ENCODE results near the gene KRT74.
"Not testable (repeated sequence)": the region's sequence is repeated elsewhere in the genome, so short reads cannot be mapped to it uniquely, and the experiment has no call there.

The KRT74 gene

DNA sequence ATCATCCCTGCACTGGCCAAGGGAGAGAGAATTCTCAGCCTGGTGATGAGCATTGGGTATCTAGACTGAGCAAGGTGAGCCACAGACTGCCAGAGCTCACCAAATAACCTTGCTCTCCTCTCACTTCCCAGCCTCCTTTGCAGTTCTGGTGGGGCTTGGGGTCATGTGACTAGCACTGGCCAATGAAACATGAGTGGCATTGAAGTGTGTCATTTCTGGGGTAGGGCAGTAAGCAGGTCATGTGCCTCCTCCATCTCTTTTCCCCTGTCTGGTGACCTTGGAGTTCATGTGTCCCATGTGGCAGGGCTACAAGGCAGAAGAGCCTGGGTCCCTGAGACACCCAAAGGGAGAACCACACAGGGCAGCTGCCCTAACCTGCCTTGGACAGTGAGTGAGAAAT lies 31.2 kb upstream of the KRT74 start:
- DNase-seq (ENCODE audit: extremely low spot score, insufficient read length, low read depth) (no peak), FAIRE-seq (no peak)

DNA sequence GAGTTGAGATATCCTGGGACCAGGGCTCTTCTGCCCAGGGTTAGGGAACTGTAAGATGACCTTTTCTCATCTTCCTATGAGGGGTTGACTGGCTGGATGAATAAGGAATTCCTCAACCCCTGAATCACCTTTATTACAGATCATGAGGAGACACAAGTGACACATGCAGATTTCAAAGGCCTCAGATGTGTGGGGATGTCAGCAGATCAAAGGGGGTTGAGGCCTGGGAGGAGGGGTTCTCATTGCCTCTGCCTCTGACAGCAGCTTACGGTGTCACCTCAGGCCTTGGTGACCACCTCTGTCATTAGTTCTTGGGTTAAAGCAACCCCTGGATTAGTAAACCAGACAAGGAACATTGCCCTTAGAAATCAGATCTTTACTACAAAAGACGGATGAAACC lies 29.7 kb upstream of the KRT74 start:
- DNase-seq (ENCODE audit: extremely low spot score, insufficient read length, low read depth) (no peak), FAIRE-seq (no peak)

DNA sequence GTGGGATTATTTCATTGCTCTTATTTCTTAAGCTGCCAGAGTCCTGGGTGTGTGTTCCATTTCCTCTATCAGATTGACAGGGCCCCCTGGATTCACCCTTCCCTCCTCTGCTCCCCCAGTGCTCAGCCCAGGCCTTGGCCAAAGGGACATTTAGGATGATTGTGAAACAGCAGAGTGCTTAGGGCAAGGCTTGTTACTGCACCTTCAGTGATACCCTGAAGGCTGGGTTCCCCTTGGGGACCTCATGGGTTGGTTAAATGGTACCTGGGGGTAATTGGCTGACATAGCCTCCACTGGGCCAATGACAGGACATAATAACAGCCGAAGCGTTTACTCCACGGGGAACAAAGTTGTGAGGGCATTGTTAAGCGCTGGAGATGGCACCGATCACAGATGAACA lies 28.9 kb upstream of the KRT74 start:
- FAIRE-seq (no peak), DNase-seq (ENCODE audit: extremely low spot score, insufficient read length, low read depth) (no peak)

DNA sequence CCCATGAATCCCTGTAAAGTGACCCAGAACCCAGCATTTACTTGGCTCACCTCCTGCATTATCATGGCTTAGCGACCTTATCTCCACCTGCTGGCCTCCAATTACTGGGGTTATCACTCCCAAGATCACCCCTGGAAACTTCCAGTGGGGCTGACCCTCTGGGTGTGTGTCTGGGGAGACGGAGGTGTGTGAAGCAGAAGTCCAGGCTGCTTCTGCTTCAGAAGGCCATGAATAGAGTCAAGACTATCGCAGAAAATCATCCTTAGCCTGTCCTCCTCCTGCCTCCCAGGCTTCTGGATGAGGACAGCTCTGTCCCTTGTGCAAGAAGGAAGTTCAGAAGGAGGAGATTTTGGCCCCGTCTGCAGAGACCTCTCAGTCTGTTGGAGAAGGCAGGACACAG lies 28.0 kb upstream of the KRT74 start:
- FAIRE-seq (no peak), DNase-seq (ENCODE audit: extremely low spot score, insufficient read length, low read depth) (no peak)

DNA sequence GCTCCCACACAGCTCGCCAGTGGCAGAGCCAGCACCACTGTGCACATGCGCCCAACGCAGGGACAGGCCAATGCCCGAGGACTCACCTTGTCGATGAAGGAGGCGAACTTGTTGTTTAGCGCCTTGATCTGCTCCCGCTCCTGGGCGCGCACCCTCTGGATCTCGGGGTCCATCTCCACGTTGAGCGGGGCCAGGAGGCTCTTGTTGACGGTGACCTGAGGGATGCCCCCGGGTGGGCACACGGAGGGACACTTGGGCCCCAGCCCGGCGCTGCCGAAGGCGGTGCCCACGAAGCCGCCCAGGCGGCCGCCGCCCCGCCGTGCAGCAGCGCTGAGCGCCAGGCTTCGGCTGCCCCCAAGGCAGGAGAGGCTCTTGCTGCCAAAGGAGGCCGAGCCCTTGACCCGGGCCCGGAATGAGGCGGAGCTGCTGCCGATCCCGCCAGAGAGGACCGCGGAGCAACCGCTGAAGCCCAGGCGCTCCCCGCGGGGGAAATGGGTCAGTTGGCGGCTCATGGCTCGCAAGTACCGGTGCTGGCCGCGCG lies 27.4 kb upstream of the KRT74 start, which contains the start of gene KRT72:
TSS of gene KRT72 (minus strand) at position 523 of the 541 bp plus-strand sequence. CDS start at position 512, 11 bp downstream.
- FAIRE-seq (no peak), DNase-seq (ENCODE audit: extremely low spot score, insufficient read length, low read depth) (no peak)

DNA sequence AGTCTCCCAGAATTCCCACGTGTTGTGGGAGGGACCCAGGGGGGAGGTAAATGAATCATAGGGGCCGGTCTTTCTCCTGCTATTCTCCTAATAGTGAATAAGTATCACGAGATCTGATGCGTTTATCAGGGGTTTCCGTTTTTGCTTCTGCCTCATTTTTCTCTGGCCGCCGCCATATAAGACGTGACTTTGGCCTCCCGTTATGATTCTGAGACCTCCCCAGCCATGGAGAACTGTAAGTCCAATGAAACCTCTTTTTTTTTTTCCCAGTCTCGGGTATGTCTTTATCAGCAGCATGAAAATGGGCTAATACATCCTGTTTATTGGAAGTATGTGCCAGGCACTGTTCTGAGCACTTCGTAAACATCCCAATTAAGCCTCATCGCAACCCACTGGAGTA lies 26.8 kb upstream of the KRT74 start:
- FAIRE-seq (no peak), DNase-seq (ENCODE audit: extremely low spot score, insufficient read length, low read depth) (no peak)

DNA sequence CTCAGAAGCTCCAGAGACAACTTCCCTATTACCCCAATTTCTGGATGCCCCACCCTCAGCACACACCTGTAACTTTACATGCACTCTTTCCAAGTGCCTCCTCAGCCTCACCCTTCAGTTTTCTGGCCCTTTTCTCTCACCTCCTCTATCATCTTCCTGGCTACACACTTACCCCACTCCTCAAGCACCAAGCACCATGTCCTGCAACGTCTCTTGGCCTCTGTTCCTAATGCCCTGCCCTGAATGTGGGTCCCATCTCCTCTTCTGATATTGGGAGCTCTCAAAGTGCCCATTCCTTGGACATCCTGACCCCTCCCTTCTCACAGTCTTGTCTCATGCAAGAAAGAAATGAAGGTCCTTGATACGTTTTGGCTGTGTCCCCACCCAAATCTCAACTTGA lies 26.4 kb upstream of the KRT74 start:
- DNase-seq (ENCODE audit: extremely low spot score, insufficient read length, low read depth) = no peak
- no peak for FAIRE-seq

DNA sequence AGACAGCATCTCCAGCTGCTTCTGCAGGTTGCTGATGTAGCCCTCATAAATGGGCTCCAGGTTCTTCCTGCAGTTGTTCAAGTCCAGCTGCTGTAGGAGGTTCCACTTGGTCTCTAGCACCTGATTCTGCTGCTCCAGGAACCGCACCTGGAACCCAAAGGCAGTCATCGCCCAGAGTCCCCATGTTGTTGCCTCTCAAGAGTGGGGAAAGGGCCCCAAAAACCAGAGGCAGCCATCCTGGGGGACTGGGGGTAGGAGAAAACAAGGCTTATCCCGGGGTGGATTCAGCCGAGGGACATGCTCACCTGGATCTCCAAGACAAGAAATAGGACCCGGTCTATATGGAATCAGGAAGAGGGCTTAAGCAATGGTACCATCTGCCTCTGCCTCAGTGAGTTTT lies 25.3 kb upstream of the KRT74 start:
- DNase-seq (ENCODE audit: extremely low spot score, insufficient read length, low read depth) (no peak), FAIRE-seq (no peak)

DNA sequence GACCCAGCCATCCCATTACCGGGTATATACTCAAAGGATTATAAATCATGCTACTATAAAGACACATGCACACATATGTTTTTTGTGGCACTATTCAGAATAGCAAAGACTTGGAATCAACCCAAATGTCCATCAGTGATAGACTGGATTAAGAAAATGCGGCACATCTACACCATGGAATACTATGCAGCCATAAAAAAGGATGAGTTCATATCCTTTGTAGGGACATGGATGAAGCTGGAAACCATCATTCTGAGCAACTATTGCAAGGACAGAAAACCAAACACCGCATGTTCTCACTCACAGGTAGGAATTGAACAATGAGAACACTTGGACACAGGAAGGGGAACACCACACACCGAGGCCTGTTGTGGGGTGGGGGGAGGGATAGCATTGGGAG lies 20.6 kb upstream of the KRT74 start:
- FAIRE-seq; DNase-seq (ENCODE audit: extremely low spot score, insufficient read length, low read depth): not testable (repeated sequence)

DNA sequence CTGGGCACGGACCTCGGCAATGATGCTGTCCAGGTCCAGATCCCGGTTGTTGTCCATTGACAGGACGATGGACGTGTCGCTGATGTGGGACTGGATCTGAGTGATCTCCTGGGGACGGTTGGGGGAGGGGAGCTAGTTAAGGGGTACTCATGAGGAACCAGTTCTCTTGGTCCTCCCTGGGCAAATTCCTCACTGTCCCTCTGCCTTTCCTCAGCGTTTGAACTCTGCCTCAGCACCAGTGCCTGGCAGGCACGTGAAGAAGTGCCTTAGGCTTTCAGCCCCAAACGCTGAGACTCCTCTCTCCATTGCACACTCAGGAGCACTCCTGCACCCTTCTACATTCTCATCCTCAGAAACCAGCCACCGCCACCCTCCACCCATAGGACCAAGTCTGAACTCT lies 17.9 kb upstream of the KRT74 start:
- FAIRE-seq (no peak), DNase-seq (ENCODE audit: extremely low spot score, insufficient read length, low read depth) (no peak)

DNA sequence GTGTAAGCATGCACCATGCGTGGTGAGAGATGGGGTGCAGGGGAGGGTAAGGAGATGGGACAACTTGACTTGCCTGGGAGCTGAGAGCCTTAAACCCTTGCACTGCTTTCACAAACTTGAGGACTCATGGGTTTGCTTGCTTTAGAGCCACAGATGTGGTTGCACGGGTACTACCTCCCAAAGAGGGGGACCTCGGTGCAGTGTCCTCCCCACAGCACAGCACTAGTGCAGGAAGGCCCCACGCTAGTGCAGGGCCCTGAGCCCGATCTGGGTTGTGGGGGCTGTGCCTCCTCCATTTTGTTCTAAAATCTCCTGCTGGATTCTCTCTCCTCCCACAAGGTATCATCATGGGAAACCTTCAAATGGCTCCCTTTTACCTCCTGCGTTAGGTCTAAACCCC lies 16.4 kb upstream of the KRT74 start:
- DNase-seq (ENCODE audit: extremely low spot score, insufficient read length, low read depth) (no peak), FAIRE-seq (no peak)

DNA sequence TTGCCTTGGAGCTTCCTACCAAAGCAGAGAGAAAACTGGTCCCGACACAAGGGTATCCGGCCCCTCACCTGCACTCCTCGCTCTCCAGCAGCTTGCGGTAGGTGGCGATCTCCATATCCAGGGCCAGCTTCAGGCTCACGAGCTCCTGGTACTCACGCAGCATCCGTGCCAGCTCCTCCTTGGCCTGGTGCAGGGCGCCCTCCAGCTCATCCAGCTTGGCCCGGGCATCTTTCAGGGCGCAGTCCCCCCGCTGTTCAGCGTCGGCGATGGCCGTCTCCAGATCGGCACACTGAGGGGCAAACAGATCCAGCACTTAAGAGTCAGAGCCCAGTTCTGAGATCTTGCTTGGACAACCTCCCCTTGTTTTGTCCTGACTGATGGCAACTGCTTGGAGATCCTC lies 13.9 kb upstream of the KRT74 start:
- DNase-seq (ENCODE audit: extremely low spot score, insufficient read length, low read depth) = no peak
- no peak for FAIRE-seq

DNA sequence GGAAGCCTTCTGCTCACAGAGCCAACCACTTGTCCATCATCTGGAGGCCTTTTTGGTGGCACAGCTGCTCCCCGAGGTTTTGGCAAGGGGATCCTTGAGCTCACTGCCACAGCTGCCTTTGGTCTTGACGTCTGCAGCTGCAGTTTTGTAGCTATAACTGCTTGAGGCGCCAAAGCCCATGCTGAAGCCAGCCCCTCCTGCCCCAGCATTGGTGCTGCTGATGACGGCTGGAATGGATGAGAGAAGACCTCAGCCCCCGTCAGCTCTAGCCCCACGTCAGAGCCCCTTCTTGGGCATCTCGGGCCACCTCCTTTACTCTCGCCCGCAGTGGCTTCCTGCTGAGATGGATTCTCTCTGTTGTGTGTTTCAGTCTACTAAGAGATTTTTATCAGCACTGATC lies 12.3 kb upstream of the KRT74 start:
- no peak for FAIRE-seq

DNA sequence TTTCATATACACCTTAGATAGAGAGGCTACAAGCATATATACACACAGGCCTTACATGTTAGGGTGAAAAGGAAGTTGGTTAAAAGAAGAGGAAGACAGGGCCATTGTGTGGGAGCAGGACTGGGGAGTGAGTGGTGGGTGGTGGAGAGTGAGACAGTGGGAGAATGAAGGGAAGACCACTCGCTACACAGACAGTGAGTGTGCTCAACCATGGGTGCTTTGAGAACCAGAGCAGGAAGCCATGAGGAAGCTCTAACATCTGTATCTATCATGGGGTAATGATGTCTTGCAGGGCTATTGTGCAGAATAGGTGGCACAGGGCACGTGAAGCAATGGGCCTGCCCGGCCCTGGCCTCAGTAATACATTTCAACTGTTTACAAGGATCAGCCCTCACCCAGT lies 11.4 kb upstream of the KRT74 start:
- FAIRE-seq (no peak), DNase-seq (ENCODE audit: extremely low spot score, insufficient read length, low read depth) (no peak)

More for the DNA sequence above, 12.3 kb upstream of the KRT74 start:
- no peak for DNase-seq (ENCODE audit: extremely low spot score, insufficient read length, low read depth)

DNA sequence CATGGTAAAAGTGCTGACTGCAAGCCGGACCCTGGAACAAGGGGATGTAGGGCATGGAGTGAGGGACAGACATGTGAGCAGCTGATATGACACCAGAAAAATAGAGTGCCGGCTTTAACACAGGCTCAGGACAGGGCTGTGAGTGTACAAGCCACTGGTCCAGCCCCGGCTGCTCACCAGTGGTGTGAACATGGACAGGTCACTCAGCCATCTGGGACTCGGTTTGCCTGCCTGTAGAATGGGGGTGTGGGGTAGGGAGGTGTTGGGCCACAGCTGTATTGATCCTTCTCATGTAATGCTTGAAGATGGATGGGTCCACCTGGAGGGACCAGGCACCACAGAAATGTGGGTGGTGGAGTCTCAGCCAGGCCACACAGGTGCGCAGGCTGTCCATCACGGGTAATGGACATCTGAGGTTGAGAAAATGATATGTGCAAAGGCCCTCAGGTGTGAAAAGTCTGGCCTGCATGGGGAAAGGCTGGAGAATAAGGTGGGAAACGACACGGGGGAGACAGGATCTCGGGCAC lies 10.6 kb upstream of the KRT74 start:
- no peak for FAIRE-seq
- DNase-seq (ENCODE audit: extremely low spot score, insufficient read length, low read depth) = no peak

DNA sequence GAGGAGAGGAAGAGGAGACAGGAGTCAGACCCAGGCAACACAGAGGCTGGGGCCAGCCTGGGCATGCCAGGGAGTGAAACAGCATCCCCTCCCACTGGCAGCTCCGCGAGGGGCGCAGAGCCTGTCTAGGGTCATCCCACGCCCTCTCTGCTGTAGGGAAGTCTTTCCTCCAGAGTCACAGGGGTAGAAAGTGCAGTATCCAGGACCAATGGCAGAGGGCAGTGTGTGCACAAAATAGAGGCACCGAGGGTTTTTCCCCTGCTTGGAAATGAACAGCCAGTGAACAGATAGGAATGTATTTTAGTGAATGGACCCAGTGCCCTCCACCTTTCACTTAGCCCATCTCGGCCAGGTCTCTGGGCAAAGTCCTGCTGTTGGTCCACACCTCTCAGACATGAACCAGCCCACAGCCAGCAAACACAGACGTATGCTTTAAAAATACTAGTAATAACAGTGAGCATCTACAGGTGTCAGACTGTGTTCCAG lies 9.4 kb upstream of the KRT74 start:
- DNase-seq (ENCODE audit: extremely low spot score, insufficient read length, low read depth) (peak; percentile 30), FAIRE-seq (no peak)

DNA sequence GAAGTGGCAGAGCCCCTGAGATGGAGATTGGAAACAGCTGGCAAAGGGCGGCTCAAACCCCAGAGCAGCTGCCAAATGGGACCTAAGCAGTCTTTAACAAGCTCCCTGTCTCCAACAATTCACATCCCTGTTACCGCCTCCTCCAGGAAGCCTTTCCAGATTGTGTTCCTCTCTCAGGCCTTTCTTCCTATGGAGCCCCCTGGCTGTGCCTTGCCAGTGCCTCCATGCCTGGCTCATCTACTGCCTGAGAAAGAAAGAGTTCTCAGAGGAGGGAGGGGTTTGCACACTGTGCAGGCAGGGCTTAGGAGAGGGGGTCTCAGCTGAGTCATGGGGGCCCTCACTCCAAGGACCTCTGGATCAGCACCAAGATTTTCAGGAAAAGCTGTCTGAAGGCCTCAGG lies 8.8 kb upstream of the KRT74 start:
- FAIRE-seq (no peak), DNase-seq (ENCODE audit: extremely low spot score, insufficient read length, low read depth) (no peak)

DNA sequence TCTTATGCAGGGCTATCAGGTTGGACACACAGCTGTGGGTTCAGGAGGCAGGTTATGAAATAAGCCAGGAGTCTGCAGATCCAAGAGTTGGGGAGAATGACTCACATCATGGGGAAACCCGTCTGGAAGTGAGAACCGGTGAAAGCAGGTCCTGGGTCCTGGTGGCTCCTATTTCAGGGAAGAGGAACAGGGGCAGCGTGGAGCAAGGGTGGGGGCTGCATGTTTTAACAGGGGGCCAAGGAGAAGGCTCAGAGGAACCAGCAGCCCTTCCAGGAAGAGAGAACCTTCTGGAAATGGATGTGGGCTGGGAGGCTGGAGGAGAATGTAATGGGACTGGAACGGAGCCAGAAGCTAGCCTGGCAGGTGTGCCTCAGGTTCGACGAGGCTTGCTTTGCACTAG lies 7.8 kb upstream of the KRT74 start:
- no peak for FAIRE-seq
- DNase-seq (ENCODE audit: extremely low spot score, insufficient read length, low read depth) = no peak

DNA sequence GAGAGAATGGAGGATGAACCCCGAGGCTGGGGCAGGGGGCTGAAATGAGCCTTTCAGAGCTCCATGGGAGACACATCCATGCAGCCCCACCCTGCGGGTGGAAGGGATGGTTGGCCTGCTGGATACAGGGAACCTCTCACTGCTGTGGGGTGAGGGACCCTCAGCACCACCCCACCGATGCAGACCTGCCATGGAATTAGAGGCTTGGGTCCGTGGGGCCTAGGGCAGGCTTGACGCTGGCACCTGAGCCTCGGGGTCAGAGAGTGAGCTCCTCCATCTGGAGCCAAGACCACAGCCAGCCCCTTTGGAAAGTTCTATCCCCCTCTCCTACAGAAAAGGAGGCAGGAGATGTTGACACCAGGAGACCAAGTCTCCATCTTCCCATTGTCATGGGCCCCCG lies 7.4 kb upstream of the KRT74 start:
- no peak for FAIRE-seq
- DNase-seq (ENCODE audit: extremely low spot score, insufficient read length, low read depth) = no peak

DNA sequence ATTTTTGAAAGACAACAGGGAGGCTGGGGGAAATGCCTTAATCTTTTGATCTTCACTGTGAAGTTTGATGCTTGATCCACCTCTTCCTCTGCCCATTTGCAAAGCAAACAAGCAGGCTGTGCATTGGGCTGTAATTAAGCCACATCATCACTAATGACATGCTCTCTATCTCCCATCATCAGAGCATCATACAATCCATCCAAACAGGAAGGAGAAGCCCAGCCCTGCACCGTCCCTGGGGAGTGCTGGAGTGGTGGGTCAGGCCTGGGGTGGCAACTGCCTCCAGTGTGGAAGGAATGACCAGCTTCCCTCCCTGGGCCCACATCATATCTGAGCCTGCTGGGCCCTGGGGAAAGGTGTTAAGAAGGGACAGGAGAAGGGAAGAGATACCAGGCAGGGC lies 6.9 kb upstream of the KRT74 start:
- DNase-seq (ENCODE audit: extremely low spot score, insufficient read length, low read depth) (no peak), FAIRE-seq (no peak)

DNA sequence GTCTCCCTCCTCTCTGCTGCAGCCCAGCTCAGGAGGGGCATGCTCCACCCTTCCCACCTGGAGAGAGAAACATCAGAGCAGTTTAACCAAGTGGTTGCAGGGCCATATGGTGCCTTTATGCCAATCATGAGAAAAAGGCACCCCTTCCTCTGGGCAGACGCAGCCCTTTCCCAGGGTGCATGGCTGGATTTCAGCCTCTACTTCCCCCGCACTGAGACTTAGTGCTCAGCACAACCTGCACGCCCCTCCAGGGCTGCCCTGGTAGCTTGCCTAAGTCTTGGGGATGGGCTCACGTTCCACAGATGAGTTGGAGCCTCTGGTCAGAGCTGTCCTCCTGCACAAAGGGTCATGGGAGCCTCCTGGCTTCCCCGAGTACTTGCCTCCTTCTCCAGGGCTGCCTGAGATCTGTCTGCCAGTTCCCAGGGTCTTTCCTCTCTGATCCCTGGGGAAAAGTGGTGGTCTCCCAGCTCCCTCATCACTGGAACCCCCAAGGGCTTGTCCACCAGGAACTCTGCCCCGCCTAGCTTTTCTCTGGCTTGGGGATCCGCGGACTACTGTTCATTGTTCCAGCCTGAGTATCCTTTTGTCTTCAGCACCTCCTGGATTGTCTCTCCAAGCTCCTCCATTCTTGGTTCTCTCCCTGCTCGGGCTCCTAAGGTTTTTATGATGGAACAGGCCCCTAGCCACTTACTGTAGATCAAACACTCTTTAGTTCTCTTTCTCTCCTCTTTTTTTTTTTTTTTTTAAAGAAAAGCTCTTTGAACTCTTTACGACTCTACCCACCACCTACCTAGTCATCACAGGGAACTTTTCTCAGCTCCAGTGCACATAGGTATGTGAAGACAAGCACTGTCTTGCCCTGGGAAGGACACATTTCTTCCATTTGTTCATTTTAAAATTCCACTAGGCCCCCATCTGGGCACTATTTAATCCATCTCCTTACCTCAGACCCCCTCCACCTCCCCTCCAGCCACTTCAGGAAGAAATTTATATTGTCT lies 6.1 kb upstream of the KRT74 start:
- FAIRE-seq = no peak
- DNase-seq (ENCODE audit: extremely low spot score, insufficient read length, low read depth) = no peak

All from GM18507 (cell line).